HepG2 (cell line): Measurements from ENCODE around the gene UBR1. TPM values are rescaled to one million over a fixed set of nuclear protein-coding genes. Genes with fewer than 3 reads are reported as not detected.

Experiments used
- CEBPZ ChIP-seq: IDR thresholded peaks from 2 replicates; pipeline ENCODE4 v1.6.1; 2012; ENCODE audit warnings: low read length, improper control_type of control experiment
- FOXK1 ChIP-seq: sonication (generic); formaldehyde crosslinking; IDR thresholded peaks from 2 replicates; pipeline ENCODE4 v1.4.0; 2020; ENCODE audit warnings: low read depth, missing genetic modification reagents, borderline replicate concordance
- HINFP ChIP-seq: sonication (generic); formaldehyde crosslinking; IDR thresholded peaks from 2 replicates; pipeline ENCODE4 v1.4.0; 2020; ENCODE audit warnings: low read depth, mild to moderate bottlenecking, missing genetic modification reagents
- MBD4 ChIP-seq: IDR thresholded peaks from 2 replicates; pipeline ENCODE4 v1.6.1; 2012; ENCODE audit warnings: low read length, inconsistent platforms, borderline replicate concordance
- MLX ChIP-seq: IDR thresholded peaks from 2 replicates; pipeline ENCODE4 v1.6.1; 2016
- MNT ChIP-seq: fragments of 450-650 bp; IDR thresholded peaks from 2 replicates; pipeline ENCODE4 v1.6.1; 2016
- POGK ChIP-seq: sonication (generic); formaldehyde crosslinking; conservative IDR thresholded peaks from 2 replicates; pipeline ENCODE4 v1.8.0; 2022; ENCODE audit warnings: mild to moderate bottlenecking, moderate library complexity, missing genetic modification reagents
- SATB2 ChIP-seq: sonication (generic); formaldehyde crosslinking; IDR thresholded peaks from 2 replicates; pipeline ENCODE4 v1.5.0; 2020; ENCODE audit warnings: missing genetic modification reagents
- SP2 ChIP-seq: sonication (generic); formaldehyde crosslinking; IDR thresholded peaks from 2 replicates; pipeline ENCODE4 v1.5.1; 2020; ENCODE audit warnings: mild to moderate bottlenecking, missing genetic modification reagents
- XBP1 ChIP-seq: sonication (generic); formaldehyde crosslinking; IDR thresholded peaks from 2 replicates; pipeline ENCODE4 v1.5.0; 2020; ENCODE audit warnings: missing genetic modification reagents
- ZBTB25 ChIP-seq: IDR thresholded peaks from 2 replicates; pipeline ENCODE4 v1.6.1; 2018; ENCODE audit warnings: missing genetic modification reagents
- ZNF18 ChIP-seq: sonication (generic); formaldehyde crosslinking; IDR thresholded peaks from 2 replicates; pipeline ENCODE4 v1.8.0; 2022; ENCODE audit warnings: mild to moderate bottlenecking, missing genetic modification reagents; ENCODE audit not compliant: insufficient replicate concordance
- ZNF33B ChIP-seq: sonication (generic); formaldehyde crosslinking; IDR thresholded peaks from 2 replicates; pipeline ENCODE4 v1.5.1; 2020; ENCODE audit warnings: mild to moderate bottlenecking, missing genetic modification reagents
- ZSCAN29 ChIP-seq: sonication (generic); formaldehyde crosslinking; conservative IDR thresholded peaks from 2 replicates; pipeline ENCODE4 v1.4.0; 2020; ENCODE audit warnings: mild to moderate bottlenecking, missing genetic modification reagents
- polyA plus RNA-seq, 8 experiments: library from polyadenylated mRNA; depleted of rRNA in 3 of 8; stranded (reverse) in 7 of 8; unstranded in 1 of 8; fragments of >200 nt; fragmentation: Illumina TruSeq in 4 of 8; extraction: Trizol in 4 of 8; gene quantifications; 2 replicates each; pipeline versions ENCODE4 v1.2.1 to v1.2.3, GENCODE V29; 2011 to 2016; ENCODE audit warnings: low read depth in 4 of 8, missing spikeins in 1 of 8, mixed read lengths in 1 of 8; ENCODE audit not compliant: insufficient read depth in 1 of 8
- total RNA-seq, 5 experiments: library from RNA; depleted of rRNA; stranded (reverse); fragments of >200 nt; fragmentation: Illumina TruSeq; extraction: Trizol; gene quantifications; 2 replicates each; pipeline ENCODE4 v1.2.3, GENCODE V29; 2016; ENCODE audit warnings: low read depth in 1 of 5

Gene UBR1
- total and polyA plus RNA-seq, 2 of the 13 experiments (the other 11 are each of a cell fraction or from before 2014, with no cell fraction given) = 6.4 to 18.0 TPM

- TF ChIP-seq ZBTB25 (peak; percentile 99), XBP1 (CRISPR knock-in tag) (no peak), SATB2 (no peak), MNT (peak; percentile 39; the same call in 1 of the 2 replicates), ZSCAN29 (no peak), ZNF33B (no peak), POGK (CRISPR knock-in tag) (0 out of 2 replicates have a peak, but pooled peaks have one; percentile 24), HINFP (CRISPR knock-in tag) (no peak), MBD4 (no peak), SP2 (CRISPR knock-in tag) (peak; percentile 100), MLX (CRISPR knock-in tag) (no peak), CEBPZ (no peak), ZNF18 (no peak), FOXK1 (CRISPR knock-in tag) (peak; percentile 79; the same call in 1 of the 2 replicates)
Observed at GRCh38 chr15:42920519-42921341, 185.1 kb downstream of the UBR1 start, which contains the start of gene TTBK2 (continued).
